Hair follicular keratinocyte (primary cell): ENCODE data around the gene CGA. TPM values are rescaled to one million over a fixed set of nuclear protein-coding genes. Genes with fewer than 3 reads are reported as not detected.

Experiments
- total RNA-seq: library from RNA; depleted of rRNA; stranded (reverse); fragments of >200 nt; gene quantifications from 2 replicates; pipeline ENCODE4 v1.2.3, GENCODE V29; 2015

The CGA gene
- not detected in 2 replicates for total RNA-seq

GRCh38 chr6:87095087-87095509 lies at the start of gene CGA:
TSS of gene CGA (minus strand) at chr6:87095106. CDS start at chr6:87088200, 6,906 bp downstream.

Other genes with a start within 250 kb of the CGA start
- gene HTR1E, start 157.6 kb downstream of the CGA start, total RNA-seq, result not detected in 2 replicates
- 4.2 and 7.4 TPM in 2 replicates for gene ZNF292, start 60.5 kb upstream of the CGA start, total RNA-seq
- 2.3 and 2.7 TPM in 2 replicates for gene SMIM8, start 227.5 kb upstream of the CGA start, total RNA-seq
- gene GJB7, start 234.2 kb upstream of the CGA start, total RNA-seq, result not detected in 2 replicates
- gene C6orf163, start 249.7 kb upstream of the CGA start, total RNA-seq, result 0.99 and 2.5 TPM in 2 replicates